ENCODE data around the gene PMS2. TPM values are rescaled to one million over a fixed set of nuclear protein-coding genes. Genes with fewer than 3 reads are reported as not detected.
"Not testable (repeated sequence)": the region's sequence is repeated elsewhere in the genome, so short reads cannot be mapped to it uniquely, and the experiment has no call there.

PMS2 gene, protein sequence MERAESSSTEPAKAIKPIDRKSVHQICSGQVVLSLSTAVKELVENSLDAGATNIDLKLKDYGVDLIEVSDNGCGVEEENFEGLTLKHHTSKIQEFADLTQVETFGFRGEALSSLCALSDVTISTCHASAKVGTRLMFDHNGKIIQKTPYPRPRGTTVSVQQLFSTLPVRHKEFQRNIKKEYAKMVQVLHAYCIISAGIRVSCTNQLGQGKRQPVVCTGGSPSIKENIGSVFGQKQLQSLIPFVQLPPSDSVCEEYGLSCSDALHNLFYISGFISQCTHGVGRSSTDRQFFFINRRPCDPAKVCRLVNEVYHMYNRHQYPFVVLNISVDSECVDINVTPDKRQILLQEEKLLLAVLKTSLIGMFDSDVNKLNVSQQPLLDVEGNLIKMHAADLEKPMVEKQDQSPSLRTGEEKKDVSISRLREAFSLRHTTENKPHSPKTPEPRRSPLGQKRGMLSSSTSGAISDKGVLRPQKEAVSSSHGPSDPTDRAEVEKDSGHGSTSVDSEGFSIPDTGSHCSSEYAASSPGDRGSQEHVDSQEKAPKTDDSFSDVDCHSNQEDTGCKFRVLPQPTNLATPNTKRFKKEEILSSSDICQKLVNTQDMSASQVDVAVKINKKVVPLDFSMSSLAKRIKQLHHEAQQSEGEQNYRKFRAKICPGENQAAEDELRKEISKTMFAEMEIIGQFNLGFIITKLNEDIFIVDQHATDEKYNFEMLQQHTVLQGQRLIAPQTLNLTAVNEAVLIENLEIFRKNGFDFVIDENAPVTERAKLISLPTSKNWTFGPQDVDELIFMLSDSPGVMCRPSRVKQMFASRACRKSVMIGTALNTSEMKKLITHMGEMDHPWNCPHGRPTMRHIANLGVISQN
- 20.3 and 21.4 TPM in 2 replicates for total RNA-seq
- long read RNA-seq, transcript PMS2-201 (15 exons, 2,855 nt): major isoform, 8 of 50 reads
- long read RNA-seq, partial matches to known transcripts: 29 of 50 reads
- long read RNA-seq, other reads (novel, unspliced or antisense): 9 of 50 reads

DNA sequence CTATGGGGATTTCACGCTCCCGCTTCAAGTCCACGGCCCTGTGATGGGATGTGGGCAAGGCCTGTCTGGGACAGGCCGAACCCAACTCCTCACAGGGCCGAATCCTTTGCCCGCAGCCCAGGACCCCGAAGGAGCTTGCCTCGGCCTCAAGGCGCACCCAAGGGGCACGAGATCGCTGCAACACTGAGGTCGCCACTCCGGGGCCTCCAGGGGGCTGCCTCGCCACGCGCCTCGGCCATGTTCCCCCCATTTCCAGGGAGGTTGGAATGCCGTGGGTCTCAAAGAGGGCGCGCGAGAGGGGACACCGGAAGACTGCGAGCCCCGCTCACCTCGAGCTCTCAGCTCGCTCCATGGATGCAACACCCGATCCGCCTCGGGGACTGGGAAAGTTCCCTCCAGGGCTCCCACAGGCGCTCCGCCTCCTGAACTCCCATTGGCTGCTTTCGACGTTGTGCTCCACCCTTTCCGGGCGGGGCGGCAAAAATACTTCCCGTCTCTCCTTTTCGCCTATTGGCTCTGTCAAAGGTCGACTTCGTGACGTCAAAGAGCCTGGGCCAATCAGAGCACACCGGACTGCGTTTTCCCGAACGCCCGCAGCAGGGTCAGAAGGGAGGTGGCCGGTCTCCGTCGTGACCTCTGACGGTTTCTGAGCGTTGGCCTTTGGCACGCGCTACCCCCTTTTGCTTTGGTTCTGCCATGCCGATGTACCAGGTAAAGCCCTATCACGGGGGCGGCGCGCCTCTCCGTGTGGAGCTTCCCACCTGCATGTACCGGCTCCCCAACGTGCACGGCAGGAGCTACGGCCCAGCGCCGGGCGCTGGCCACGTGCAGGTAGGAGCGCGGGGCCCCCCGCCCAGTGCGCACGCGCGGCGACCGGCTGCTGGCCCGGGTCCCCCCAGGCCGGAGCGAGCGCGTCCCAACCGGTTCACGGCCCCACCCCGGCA is at the start of gene PMS2, which contains the start of gene AIMP2:
Gene PMS2 (minus strand): TSS at position 382 of the 944 bp plus-strand sequence. CDS start 30 bp downstream, at position 352.
Gene AIMP2 (plus strand): TSS at position 605 of the 944 bp plus-strand sequence. CDS start 92 bp downstream, at position 697.
- H3K4me3 Mint-ChIP-seq: peak within 1 kb of the TSS; percentile 92

DNA sequence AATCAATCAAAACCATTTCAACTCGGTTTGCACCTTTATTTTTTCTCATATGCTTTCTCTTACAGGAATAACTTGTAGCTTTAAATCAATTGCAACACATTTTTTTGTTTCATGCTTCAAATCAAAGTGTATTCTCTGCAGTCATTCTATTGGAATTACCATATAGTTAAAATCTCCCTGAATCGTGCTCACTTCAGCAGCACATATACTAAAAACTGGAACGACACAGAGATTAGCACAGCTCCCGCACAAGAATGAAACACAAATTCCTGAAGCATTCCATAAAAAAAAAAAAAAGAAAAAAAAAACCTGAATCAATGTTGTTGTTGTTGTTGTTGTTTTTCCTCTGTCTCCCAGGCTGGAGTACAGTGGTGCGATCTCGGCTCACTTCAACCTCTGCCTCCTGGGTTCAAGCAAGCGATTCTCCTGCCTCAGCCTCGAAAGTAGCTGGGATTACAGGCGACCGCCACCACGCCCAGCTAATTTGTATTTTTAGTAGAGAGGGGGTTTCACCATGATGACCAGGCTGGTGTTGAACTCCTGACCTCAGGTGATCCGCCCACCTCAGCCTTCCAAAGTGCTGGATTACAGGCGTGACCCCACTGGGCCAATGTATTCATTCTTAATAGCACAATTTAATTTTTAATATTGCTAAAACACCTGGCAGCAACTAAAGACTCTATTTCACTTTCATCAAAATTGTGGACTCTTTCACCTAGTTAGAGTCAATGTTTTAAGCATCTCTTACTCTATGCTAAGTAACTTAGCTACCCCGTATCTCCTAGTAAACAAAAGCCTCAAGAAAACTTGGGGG is 48.7 kb upstream of the PMS2 start:
- Mint-ChIP-seq H3K4me1 (peaks cover 23% of the 10 kb centered on the region), H3K27ac (ENCODE audit: unreplicated experiment) (no peak overlapping the region), H3K4me3 (peak overlapping the region; percentile 94), H3K36me3 (ENCODE audit: low read depth) (no peaks in the 10 kb centered on the region), H3K9me3 (no peaks in the 10 kb centered on the region), H3K27me3 (ENCODE audit: low read depth) (no peaks in the 10 kb centered on the region)
- TF ChIP-seq, protein P1, sequence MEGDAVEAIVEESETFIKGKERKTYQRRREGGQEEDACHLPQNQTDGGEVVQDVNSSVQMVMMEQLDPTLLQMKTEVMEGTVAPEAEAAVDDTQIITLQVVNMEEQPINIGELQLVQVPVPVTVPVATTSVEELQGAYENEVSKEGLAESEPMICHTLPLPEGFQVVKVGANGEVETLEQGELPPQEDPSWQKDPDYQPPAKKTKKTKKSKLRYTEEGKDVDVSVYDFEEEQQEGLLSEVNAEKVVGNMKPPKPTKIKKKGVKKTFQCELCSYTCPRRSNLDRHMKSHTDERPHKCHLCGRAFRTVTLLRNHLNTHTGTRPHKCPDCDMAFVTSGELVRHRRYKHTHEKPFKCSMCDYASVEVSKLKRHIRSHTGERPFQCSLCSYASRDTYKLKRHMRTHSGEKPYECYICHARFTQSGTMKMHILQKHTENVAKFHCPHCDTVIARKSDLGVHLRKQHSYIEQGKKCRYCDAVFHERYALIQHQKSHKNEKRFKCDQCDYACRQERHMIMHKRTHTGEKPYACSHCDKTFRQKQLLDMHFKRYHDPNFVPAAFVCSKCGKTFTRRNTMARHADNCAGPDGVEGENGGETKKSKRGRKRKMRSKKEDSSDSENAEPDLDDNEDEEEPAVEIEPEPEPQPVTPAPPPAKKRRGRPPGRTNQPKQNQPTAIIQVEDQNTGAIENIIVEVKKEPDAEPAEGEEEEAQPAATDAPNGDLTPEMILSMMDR (conservative IDR thresholded peaks at IDR 0.05): no peak
- DNase-seq (ENCODE audit: low read depth, low spot score): no peak

More for the DNA sequence above, at the start of gene PMS2, which contains the start of gene AIMP2:
- H3K27ac Mint-ChIP-seq (ENCODE audit: unreplicated experiment): peak within 1 kb of the TSS; percentile 93
- no peaks in the 10 kb centered on the region for H3K9me3 Mint-ChIP-seq
- peaks cover 21% of the 10 kb centered on the region for H3K4me1 Mint-ChIP-seq
- no peaks in the 10 kb centered on the region for H3K36me3 Mint-ChIP-seq (ENCODE audit: low read depth)
- DNase-seq (ENCODE audit: low read depth, low spot score): peak; percentile 97
- H3K27me3 Mint-ChIP-seq (ENCODE audit: low read depth): no peaks in the 10 kb centered on the region
- TF ChIP-seq, protein P1 (conservative IDR thresholded peaks at IDR 0.05): peak; percentile 20

DNA sequence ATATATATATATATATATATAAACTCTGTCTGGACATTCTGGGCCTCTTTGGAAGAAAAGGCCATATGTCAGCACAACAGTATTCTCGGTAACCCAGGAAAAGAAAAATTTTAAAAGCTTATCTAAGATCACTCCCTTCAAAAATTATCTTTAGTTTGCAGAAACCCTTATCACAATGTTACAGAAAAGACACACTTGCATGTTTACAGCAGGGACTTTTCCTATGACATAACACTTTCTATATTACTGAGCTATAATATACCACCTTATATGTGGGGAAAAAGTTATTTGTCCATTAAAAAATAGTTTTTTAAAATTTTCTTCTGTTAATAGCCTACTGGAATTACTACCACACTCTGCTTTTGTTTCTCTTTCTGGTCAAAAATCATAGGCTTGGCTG is 47.8 kb upstream of the PMS2 start:
- no peak overlapping the region for H3K4me3 Mint-ChIP-seq
- H3K9me3 Mint-ChIP-seq: no peaks in the 10 kb centered on the region
- no peak overlapping the region for H3K27ac Mint-ChIP-seq (ENCODE audit: unreplicated experiment)
- no peak for DNase-seq (ENCODE audit: low read depth, low spot score)
- TF ChIP-seq, protein P1 (conservative IDR thresholded peaks at IDR 0.05): no peak
- H3K4me1 Mint-ChIP-seq: peaks cover 23% of the 10 kb centered on the region
- H3K36me3 Mint-ChIP-seq (ENCODE audit: low read depth): no peaks in the 10 kb centered on the region
- H3K27me3 Mint-ChIP-seq (ENCODE audit: low read depth): no peaks in the 10 kb centered on the region

DNA sequence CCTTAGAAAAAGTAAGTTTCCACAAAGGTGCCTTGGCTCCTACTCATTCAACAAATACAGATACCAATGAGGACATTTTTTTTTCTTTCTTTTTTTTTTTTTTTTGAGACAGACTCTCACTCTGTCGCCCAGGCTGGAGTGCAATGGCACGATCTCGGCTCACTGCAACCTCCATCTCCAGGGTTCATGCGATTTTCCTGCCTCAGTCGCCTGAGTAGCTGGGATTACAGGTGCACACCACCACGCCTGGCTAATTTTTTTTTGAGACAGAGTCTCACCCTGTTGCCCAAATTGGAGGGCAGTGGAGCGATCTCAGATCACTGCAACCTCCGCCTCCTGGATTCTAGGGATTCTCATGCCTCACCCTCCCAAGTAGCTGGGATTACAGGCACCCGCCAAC is 42.3 kb upstream of the PMS2 start:
- H3K4me3 Mint-ChIP-seq; H3K9me3 Mint-ChIP-seq; H3K27me3 Mint-ChIP-seq (ENCODE audit: low read depth); DNase-seq (ENCODE audit: low read depth, low spot score); H3K27ac Mint-ChIP-seq (ENCODE audit: unreplicated experiment); H3K36me3 Mint-ChIP-seq (ENCODE audit: low read depth); H3K4me1 Mint-ChIP-seq: not testable (repeated sequence)

DNA sequence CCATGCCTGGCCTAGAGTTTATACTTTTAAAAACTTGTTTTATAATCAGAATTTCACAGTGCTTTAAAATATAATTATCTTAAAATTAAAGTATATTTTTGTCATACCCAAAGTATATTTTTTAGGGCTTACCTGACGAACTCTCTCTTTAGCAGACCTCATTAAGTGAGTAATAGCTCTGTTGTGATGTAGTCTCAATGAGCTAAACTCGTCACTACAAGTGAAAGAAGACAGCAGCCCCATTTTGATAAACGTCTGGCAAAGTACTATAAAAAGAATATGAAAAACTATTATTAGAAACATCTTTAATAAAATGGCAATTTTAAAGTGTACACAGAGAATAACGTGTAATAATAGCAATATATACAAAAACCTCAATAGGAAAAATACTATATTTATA is 40.9 kb upstream of the PMS2 start:
- Mint-ChIP-seq H3K4me1 (no peaks in the 10 kb centered on the region), H3K36me3 (ENCODE audit: low read depth) (no peaks in the 10 kb centered on the region), H3K27ac (ENCODE audit: unreplicated experiment) (no peak overlapping the region), H3K9me3 (no peaks in the 10 kb centered on the region), H3K27me3 (ENCODE audit: low read depth) (no peaks in the 10 kb centered on the region), H3K4me3 (no peak overlapping the region)
- TF ChIP-seq, protein P1 (conservative IDR thresholded peaks at IDR 0.05): no peak
- no peak for DNase-seq (ENCODE audit: low read depth, low spot score)
